ENCODE data around the gene UROD. TPM values are rescaled to one million over a fixed set of nuclear protein-coding genes. Genes with fewer than 3 reads are reported as not detected.

UROD gene
- 42.7 to 48.2 TPM (median 44.7 TPM) in 5 replicates for total RNA-seq (2022; extraction: Qiagen RNA extraction; ENCODE audit: low read depth)

DNA sequence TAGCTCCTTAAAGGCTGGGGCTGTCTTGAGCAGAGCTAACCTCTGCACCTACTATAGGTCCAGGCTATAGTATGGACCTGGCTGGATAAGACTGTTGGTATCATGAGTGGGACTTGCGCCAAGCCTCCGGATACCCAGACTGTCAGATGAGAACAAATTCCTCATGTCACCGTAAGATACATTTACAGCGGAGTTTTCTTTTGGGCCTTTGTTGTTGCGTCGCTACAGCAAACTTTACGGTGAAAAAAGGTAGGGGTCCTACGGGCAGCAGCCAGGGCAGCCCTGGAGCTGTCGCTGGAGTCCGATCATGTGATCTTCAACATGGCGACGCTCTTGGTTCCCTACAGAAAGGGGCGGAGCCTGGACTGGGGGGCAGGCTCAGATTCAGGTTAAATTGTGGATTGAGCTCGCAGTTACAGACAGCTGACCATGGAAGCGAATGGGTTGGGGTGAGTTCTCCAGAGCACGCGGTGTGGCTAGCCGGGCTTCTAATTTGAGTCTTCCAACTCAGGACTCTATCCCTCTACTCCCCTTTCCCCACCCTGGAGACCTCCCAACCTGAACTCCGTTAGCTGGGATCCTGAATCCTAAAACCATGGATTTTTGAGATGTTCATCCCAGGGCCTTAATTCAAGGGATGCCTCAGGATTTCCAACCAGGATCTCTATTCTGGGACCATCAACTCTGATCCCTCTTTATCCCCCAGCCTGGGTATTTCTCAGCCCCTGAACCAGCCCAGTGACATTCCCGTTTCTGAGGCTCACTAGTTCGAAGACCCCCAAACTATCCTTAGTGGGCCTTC is at the start of gene UROD:
Gene UROD (plus strand): TSS at position 418 of the 802 bp plus-strand sequence. CDS start 12 bp downstream, at position 430.

DNA sequence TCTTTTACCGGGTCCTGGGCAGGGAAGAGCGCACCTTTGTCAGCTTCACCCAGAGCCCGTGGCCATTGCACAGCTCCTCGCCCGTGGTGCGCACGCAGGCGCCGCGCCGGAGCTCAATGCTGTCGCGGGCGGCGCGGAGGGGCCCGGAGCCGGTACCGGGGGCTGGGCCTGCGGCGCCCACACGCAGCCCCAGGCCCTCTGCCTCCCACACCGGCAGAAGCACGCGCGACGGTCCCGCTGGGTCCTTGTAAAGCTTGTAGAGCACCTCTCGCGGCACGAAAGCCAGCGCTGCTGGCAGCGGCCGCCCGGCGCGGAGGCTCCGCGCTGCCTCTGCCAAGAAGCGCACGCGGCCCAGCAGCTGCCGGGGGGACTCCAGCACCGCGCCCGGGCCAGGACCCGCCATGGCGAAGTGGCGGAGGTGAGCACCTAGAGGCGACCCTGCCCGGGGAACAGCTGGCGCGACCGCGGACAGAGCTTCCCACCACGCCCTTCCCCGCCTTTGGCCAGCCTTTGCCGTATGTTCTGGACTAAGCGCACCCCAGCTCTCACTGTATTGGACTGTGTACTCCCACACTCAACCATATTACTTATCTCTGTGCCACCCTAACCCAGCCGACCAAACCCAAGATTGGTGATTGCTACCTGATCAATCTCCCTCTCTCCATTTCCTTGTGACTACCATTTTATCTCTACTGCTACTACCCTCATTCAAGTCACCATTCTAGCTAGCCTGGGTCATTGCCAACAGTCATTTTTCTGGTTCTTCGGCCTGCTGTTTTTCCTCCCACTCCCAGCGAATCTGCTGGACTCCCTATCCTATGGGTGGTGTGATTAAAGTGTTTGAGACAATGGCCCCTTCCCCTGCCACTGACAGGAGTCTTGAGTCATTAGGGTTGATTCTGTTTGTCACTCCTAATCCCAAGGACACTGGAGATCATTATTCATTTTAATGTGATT is 921 bp upstream of the UROD start, which contains the start of gene HECTD3:
Gene HECTD3 (minus strand): TSS at position 470 of the 957 bp plus-strand sequence. CDS start 67 bp downstream, at position 403.

Other genes with a start within 250 kb of the UROD start
- 1,576 to 1,761 TPM (median 1,722 TPM) in 5 replicates for gene RPS8, start 236.7 kb upstream of the UROD start, total RNA-seq (2022; extraction: Qiagen RNA extraction; ENCODE audit: low read depth)
- 0.29 to 0.44 TPM (median 0.30 TPM) in 5 replicates for gene BEST4, start 224.1 kb upstream of the UROD start, total RNA-seq (2022; extraction: Qiagen RNA extraction; ENCODE audit: low read depth)
- gene PLK3, start 211.9 kb upstream of the UROD start, total RNA-seq (2022; extraction: Qiagen RNA extraction; ENCODE audit: low read depth): 13.8 to 17.7 TPM (median 15.6 TPM) in 5 replicates
- 0.29 to 0.70 TPM (median 0.57 TPM) in 5 replicates for gene DYNLT4, start 204.9 kb upstream of the UROD start, total RNA-seq (2022; extraction: Qiagen RNA extraction; ENCODE audit: low read depth)
- gene BTBD19, start 203.7 kb upstream of the UROD start, total RNA-seq (2022; extraction: Qiagen RNA extraction; ENCODE audit: low read depth): 2.4 to 3.8 TPM (median 2.6 TPM) in 5 replicates
- gene PTCH2, start 169.0 kb upstream of the UROD start, total RNA-seq (2022; extraction: Qiagen RNA extraction; ENCODE audit: low read depth): 0.17 to 0.31 TPM (median 0.21 TPM) in 5 replicates
- gene EIF2B3, start 25.7 kb upstream of the UROD start, total RNA-seq (2022; extraction: Qiagen RNA extraction; ENCODE audit: low read depth): 18.6 to 22.2 TPM (median 20.0 TPM) in 5 replicates
- 14.1 to 19.8 TPM (median 18.0 TPM) in 5 replicates for gene HECTD3, start 930 bp upstream of the UROD start, total RNA-seq (2022; extraction: Qiagen RNA extraction; ENCODE audit: low read depth)
- gene ZSWIM5, start 194.4 kb downstream of the UROD start, total RNA-seq (2022; extraction: Qiagen RNA extraction; ENCODE audit: low read depth): 0.45 to 0.87 TPM (median 0.58 TPM) in 5 replicates

Data from A549 treated with CpdA at 1 μM for 4 hours (cell line).